Measurements from ENCODE around the gene ELOF1. TPM values are rescaled to one million over a fixed set of nuclear protein-coding genes. Genes with fewer than 3 reads are reported as not detected.
"Not testable (repeated sequence)": the region's sequence is repeated elsewhere in the genome, so short reads cannot be mapped to it uniquely, and the experiment has no call there.

Gene ELOF1
- 10 to 100 TPM; 43.1 to 64.1 TPM for total RNA-seq

DNA sequence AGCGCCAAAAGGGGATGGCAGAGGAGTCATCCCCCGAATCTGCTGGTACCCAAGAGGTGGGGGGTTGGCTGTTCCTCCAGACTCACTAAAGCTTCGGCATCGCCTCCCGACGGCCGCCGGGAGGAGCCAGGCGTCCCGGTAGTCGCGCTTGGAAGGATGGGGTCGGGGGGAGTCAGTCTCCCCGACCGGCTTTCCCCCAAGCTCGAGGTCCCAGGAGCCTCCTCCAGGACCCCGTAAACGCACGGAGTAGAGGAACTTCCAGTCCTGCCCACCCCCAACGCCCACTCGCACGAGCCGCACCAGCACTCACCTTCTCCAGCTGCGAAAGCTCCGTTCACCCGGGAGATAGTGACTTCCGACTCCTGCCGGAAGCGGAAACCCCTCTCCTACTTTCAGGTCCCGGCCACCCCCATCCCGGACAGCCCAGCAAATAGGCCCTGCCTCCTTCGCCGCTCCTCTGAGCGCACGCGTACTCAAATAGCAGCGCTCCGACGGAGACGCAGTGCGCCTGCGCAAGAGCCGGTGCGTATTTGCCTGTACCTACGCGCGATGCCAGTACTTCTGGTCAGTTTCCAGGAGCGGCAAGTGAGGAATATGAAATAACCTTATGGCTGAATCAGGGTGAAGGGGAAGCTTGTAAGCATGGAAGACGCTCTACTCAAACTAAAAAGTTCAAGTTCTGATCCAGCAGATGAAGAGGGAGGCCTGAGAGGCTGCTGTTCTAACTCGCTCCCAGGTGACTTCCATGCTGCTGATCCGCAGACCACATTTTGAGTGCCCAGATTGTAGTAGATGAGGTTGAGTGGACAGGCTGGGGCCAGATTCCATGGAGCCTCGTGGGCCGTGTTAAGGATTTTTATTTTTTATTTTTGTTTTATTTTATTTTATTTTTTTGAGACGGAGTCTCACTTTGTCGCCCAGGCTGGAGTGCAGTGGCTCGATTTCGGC is at the start of gene ELOF1:
Gene ELOF1 (minus strand): TSS at position 350 of the 948 bp plus-strand sequence. CDS start 4,883 bp downstream, outside the sequence.
- peak within 1 kb of the TSS; percentile 95 to 98 for H3K27ac Mint-ChIP-seq
- H3K9me3 Mint-ChIP-seq, result no peaks in the 10 kb centered on the region
- peaks cover 21% of the 10 kb centered on the region in 2 donors for H3K36me3 Mint-ChIP-seq
- peak; percentile 97 to 99 for DNase-seq (ENCODE audit: low spot score in 2 of 2)
- ATAC-seq, result peak; percentile 92 to 95

- H3K36me3 Mint-ChIP-seq, result peaks cover 31 to 53% of the 10 kb centered on the region in 2 donors
- no peak for DNase-seq (ENCODE audit: low spot score in 2 of 2)
- no peak overlapping the region for H3K27ac Mint-ChIP-seq
- no peak for ATAC-seq
- H3K9me3 Mint-ChIP-seq, result peaks cover 11 to 34% of the 10 kb centered on the region in 2 donors
Measured at GRCh38 chr19:11606484-11606883, 47.5 kb upstream of the ELOF1 start.

DNA sequence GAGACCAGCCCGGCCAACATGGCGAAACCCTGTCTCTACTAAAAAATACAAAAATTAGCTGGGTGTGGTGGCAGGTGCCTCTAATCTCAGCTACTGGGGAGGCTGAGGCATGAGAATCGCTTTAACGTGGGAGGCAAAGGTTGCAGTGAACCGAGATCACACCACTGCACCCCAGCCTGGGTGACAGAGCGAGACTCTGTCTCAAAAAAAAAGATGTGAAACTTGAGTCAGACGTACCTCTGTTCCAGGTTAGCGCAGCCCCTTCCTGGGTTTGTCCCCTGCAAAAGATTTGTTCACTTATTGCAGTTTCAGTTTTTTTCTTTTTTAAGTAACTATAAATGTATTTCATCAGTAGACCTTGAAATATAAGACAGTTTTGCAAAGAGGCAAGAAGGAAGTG is 40.7 kb upstream of the ELOF1 start:
- DNase-seq (ENCODE audit: low spot score in 2 of 2); ATAC-seq: not testable (repeated sequence)
- H3K9me3 Mint-ChIP-seq, result peaks cover 4 to 16% of the 10 kb centered on the region in 2 donors
- peaks cover 10 to 24% of the 10 kb centered on the region in 2 donors for H3K36me3 Mint-ChIP-seq
- H3K27ac Mint-ChIP-seq, result peak overlapping the region in 1 of 2 donors; percentile 22

DNA sequence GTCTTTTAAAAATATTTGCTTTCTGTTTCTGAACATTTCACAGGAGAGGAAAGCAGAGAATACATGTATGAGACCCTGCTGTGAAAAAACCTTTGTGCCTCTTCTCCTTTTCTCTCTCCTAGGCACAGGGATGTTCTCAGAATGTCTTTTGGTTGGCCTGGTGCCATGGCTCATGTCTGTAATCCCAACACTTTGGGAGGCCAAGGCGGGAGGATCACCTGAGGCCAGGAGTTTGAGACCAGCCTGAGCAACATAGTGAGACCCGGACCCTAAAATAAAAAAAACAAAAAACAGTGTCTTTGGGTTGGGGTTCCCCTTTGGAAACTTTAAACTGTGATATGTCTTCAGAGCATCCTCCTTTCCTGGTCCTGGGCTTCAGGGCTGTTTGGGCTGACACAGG is 39.7 kb upstream of the ELOF1 start:
- peaks cover 0 to 13% of the 10 kb centered on the region in 2 donors for H3K9me3 Mint-ChIP-seq
- ATAC-seq (no peak), DNase-seq (ENCODE audit: low spot score in 2 of 2) (no peak)
- H3K27ac Mint-ChIP-seq, result peak overlapping the region in 1 of 2 donors; percentile 22
- peaks cover 5 to 19% of the 10 kb centered on the region in 2 donors for H3K36me3 Mint-ChIP-seq

DNA sequence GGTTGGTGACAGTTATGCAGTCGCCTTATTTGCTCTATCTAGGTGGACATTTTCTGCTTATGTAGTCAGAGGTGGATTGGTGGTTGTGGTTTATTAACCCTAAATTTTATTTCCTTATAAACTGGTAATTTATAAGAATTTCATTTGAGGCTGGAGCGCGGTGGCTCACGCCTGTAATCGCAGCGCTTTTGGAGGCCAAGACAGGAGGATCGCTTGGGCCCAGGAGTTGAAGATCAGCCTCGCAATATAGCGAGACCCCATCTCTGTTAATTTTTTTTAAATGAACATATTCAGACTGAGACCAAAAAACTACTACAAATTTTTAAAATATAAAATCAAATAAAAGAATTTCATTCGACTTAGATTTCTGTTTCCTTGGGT is 39.1 kb upstream of the ELOF1 start:
- DNase-seq (ENCODE audit: low spot score in 2 of 2) (no peak), ATAC-seq (no peak)
- Mint-ChIP-seq H3K9me3 (peaks cover 0 to 12% of the 10 kb centered on the region in 2 donors), H3K36me3 (peaks cover 5 to 17% of the 10 kb centered on the region in 2 donors), H3K27ac (peak overlapping the region; percentile 90 to 92)

GRCh38 chr19:11597202-11598102 is 38.4 kb upstream of the ELOF1 start, which contains the start of gene ZNF627:
Gene ZNF627 (plus strand): TSS chr19:11597483. CDS start chr19:11597628, 145 bp downstream.
- H3K36me3 Mint-ChIP-seq, result peaks cover 0 to 10% of the 10 kb centered on the region in 2 donors
- peak; percentile 97 for DNase-seq (ENCODE audit: low spot score in 2 of 2)
- peaks cover 0 to 6% of the 10 kb centered on the region in 2 donors for H3K9me3 Mint-ChIP-seq
- peak; percentile 99 to 100 for ATAC-seq
- peak within 1 kb of the TSS; percentile 90 to 92 for H3K27ac Mint-ChIP-seq

GRCh38 chr19:11596156-11596555 is 37.1 kb upstream of the ELOF1 start:
- Mint-ChIP-seq H3K36me3 (peaks cover 0 to 4% of the 10 kb centered on the region in 2 donors), H3K9me3 (no peaks in the 10 kb centered on the region), H3K27ac (peak overlapping the region in 1 of 2 donors; percentile 90)
- ATAC-seq (no peak), DNase-seq (ENCODE audit: low spot score in 2 of 2) (no peak)

DNA sequence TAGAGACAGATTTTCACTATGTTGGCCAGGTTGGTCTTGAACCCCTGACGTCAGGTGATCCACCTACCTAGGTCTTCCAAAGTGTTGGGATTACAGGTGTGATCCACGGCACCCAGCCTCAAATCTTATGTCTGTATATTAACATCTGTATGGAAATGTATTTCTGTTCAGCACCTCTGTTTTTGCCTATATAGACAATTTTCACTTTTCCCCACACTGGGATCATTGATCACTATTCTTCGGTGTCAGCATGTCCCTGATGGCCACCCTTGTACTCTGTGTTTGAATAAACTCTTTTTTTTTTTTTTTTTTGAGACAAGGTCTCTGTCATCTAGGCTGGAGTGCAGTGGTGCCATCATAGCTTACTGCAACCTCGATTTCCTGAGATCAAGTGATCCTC is 35.1 kb upstream of the ELOF1 start:
- DNase-seq (ENCODE audit: low spot score in 2 of 2), result no peak
- peaks cover 0 to 4% of the 10 kb centered on the region in 2 donors for H3K36me3 Mint-ChIP-seq
- no peak for ATAC-seq
- H3K27ac Mint-ChIP-seq, result no peak overlapping the region
- no peaks in the 10 kb centered on the region for H3K9me3 Mint-ChIP-seq

DNA sequence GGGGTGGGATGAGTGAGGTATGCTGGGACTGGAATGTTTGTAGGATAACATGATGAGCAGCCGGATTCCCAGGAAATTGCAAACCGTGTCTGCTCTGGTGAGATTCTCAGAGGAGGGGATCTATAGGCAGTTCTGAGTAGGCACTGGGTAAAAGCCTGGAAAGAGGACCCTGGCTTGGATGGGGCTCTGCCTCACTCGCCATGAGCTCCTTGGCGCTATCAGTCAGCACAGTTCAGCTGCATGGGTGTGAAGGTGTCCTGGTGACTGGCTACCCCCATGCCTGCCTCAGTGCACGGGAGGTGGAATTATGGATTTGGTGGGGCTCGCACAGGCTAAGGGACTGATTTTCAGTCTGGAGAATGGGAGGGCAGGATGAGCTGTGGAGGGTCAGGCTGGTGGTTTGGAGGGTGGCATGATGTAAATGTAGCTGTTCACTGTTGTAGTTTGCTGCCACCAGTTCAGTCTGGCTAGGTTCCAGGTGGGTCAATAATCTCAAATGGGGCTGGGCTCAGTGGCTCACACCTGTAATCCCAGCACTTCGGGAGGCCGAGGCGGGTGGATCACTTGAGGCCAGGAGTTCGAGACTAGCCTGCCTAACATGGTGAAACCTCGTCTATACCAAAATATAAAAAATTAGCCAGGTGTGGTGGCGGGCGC is 29.1 kb upstream of the ELOF1 start:
- Mint-ChIP-seq H3K27ac (peak overlapping the region; percentile 60 to 77), H3K36me3 (no peaks in the 10 kb centered on the region), H3K9me3 (no peaks in the 10 kb centered on the region)
- no peak for DNase-seq (ENCODE audit: low spot score in 2 of 2)
- peak in 1 of 2 donors; percentile 44 for ATAC-seq

- Mint-ChIP-seq H3K27ac (peak overlapping the region; percentile 60 to 77), H3K36me3 (no peaks in the 10 kb centered on the region), H3K9me3 (no peaks in the 10 kb centered on the region)
- DNase-seq (ENCODE audit: low spot score in 2 of 2) (peak; percentile 84 to 85), ATAC-seq (peak; percentile 88 to 94)
Measured at GRCh38 chr19:11587302-11587974, 28.4 kb upstream of the ELOF1 start.

DNA sequence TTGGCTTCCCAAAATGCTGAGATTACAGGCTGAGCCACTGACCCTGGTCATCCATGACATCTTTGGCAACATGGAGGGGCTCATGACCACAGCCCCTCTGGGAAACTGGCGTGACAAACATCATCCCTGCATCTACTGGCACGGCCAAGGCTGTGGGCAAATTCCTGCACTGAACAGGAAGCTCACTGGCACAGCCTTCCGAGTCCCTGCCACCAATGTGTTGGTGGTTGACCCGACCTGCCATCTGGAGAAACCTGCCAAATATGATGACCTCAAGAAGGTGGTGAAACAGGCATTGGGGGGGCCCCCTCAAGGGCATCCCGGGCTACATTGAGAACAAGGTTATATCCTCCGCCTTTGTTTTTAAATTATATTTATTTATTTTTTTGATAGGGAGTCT is 27.3 kb upstream of the ELOF1 start:
- DNase-seq (ENCODE audit: low spot score in 2 of 2) (no peak), ATAC-seq (no peak)
- Mint-ChIP-seq H3K36me3 (no peaks in the 10 kb centered on the region), H3K27ac (no peak overlapping the region), H3K9me3 (no peaks in the 10 kb centered on the region)

- ATAC-seq, result peak; percentile 87 to 88
- H3K27ac Mint-ChIP-seq, result peak overlapping the region; percentile 87 to 97
- no peaks in the 10 kb centered on the region for H3K9me3 Mint-ChIP-seq
- no peaks in the 10 kb centered on the region for H3K36me3 Mint-ChIP-seq
- DNase-seq (ENCODE audit: low spot score in 2 of 2), result peak; percentile 36 to 67
Measured at GRCh38 chr19:11581740-11582139, 22.7 kb upstream of the ELOF1 start.

- H3K27ac Mint-ChIP-seq, result no peak overlapping the region
- ATAC-seq, result no peak
- DNase-seq (ENCODE audit: low spot score in 2 of 2), result no peak
- no peaks in the 10 kb centered on the region for H3K9me3 Mint-ChIP-seq
- no peaks in the 10 kb centered on the region for H3K36me3 Mint-ChIP-seq
Measured at GRCh38 chr19:11580116-11580515, 21.1 kb upstream of the ELOF1 start.

DNA sequence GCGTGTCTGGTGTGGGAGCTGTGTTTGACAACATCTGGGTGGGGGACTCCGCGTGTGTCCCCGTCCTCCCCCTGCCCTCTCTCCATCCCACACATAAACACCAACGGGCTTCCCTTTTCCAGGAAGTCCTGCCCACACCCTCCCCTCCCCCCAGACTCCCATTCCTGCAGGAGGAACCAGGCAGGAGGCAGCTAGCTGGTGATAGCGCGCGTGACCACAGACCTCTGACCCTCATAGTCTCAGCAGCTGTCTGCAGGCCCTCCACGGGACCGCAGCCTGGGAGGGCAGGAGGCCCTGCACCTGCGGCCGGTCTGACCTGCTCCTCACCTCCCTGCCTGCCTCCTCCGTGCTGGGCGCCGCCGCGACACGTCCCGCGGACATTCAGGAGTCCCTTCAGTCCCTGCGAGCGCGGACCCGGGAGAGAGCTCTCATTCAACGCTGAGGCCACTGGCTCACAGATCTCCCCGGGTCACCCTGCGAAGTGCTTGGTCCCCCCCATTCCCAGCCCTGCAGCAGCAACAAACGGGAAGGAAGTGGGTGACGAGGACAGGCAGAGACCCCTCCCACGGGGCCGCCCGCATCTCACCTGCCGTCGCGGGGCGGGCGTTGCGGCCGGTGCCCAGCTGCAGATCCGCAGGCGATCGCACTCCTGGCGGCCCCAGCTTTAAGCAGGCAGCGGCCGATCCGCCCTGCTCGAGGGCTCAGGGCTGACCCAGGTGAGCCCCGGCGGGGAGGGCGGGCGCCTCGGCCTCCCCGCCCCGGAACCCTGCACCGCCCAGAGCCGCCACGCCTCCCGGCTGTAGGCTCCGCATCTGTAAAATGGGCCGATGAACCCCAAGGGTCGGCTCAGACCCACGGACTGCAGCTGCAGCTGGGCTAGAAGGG is 19.5 kb upstream of the ELOF1 start:
- no peak overlapping the region for H3K27ac Mint-ChIP-seq
- peak in 1 of 2 donors; percentile 42 for DNase-seq (ENCODE audit: low spot score in 2 of 2)
- H3K9me3 Mint-ChIP-seq, result no peaks in the 10 kb centered on the region
- no peaks in the 10 kb centered on the region for H3K36me3 Mint-ChIP-seq
- ATAC-seq, result peak; percentile 49 to 51

Data from activated naive CD4-positive, alpha-beta T cell treated with anti-CD3 and anti-CD28 coated beads, Interleukin-2, amount 50 U/mL, for 72 hours (primary cell).